Smooth muscle cell (in vitro differentiated cells): ENCODE data around the gene GRIK5. TPM values are rescaled to one million over a fixed set of nuclear protein-coding genes. Genes with fewer than 3 reads are reported as not detected.

ENCODE experiments used
- DNase-seq: peaks from one replicate; lab custom pipeline; 2025; ENCODE audit not compliant: unreplicated experiment; lab: John Stamatoyannopoulos, UW
- H2AFZ ChIP-seq: fragments of 200-600 bp; sonication (generic); 2 replicates; pipeline ENCODE4 v1.6.0; 2016; ENCODE audit warnings: antibody characterized with exemption, low read depth, mild to moderate bottlenecking
- H3F3A ChIP-seq: fragments of 200-600 bp; sonication (generic); 2 replicates; pipeline ENCODE4 v1.6.0; 2017; ENCODE audit warnings: antibody characterized with exemption, low read depth
- H3K27ac ChIP-seq: fragments of 200-600 bp; sonication (generic); 2 replicates; pipeline ENCODE4 v1.5.1; 2016; ENCODE audit warnings: low read depth, mild to moderate bottlenecking
- H3K27me3 ChIP-seq: fragments of 200-600 bp; sonication (generic); 2 replicates; pipeline ENCODE4 v1.6.1; 2016; ENCODE audit warnings: low read depth, mild to moderate bottlenecking
- H3K36me3 ChIP-seq: fragments of 200-600 bp; sonication (generic); 2 replicates; pipeline ENCODE4 v1.5.1; 2016; ENCODE audit warnings: low read depth
- H3K4me1 ChIP-seq: fragments of 200-600 bp; sonication (generic); 2 replicates; pipeline ENCODE4 v1.5.1; 2016; ENCODE audit warnings: low read depth
- H3K4me2 ChIP-seq: fragments of 200-600 bp; sonication (generic); 2 replicates; pipeline ENCODE4 v1.6.0; 2016; ENCODE audit warnings: mild to moderate bottlenecking
- H3K4me3 ChIP-seq: fragments of 200-600 bp; sonication (generic); 2 replicates; pipeline ENCODE4 v1.5.1; 2016; ENCODE audit warnings: mild to moderate bottlenecking
- H3K79me2 ChIP-seq: fragments of 200-600 bp; sonication (generic); 2 replicates; pipeline ENCODE4 v1.6.0; 2016; ENCODE audit warnings: low read depth, mild to moderate bottlenecking
- H3K9ac ChIP-seq: fragments of 200-600 bp; sonication (generic); 2 replicates; pipeline ENCODE4 v1.6.0; 2016; ENCODE audit warnings: low read depth
- H3K9me3 ChIP-seq: fragments of 200-600 bp; sonication (generic); replicated peaks from 2 replicates; pipeline ENCODE4 v1.5.1; 2016; ENCODE audit warnings: low read depth
- H4K20me1 ChIP-seq: fragments of 200-600 bp; sonication (generic); 2 replicates; pipeline ENCODE4 v1.6.0; 2016; ENCODE audit warnings: low read depth
- CTCF ChIP-seq: fragments of 200-600 bp; sonication (generic); IDR thresholded peaks from 2 replicates; pipeline ENCODE4 v1.5.1; 2017; ENCODE audit warnings: borderline replicate concordance, mild to moderate bottlenecking, antibody characterized with exemption; ENCODE audit not compliant: insufficient read depth, poor library complexity, severe bottlenecking
- WGBS: methylation state at CpG from one replicate; pipeline ENCODE4 v1.1.7; 2016; ENCODE audit warnings: low lambda C conversion rate; 5-methylcytosine and 5-hydroxymethylcytosine counted together
- polyA plus RNA-seq: library from polyadenylated mRNA; unstranded; fragments of >200 nt; fragmentation: Nextera tagmentation; extraction: Ambion mirVana; gene quantifications from 2 replicates; pipeline ENCODE4 v1.2.1, GENCODE V29; 2016
- total RNA-seq: library from RNA; depleted of rRNA; stranded (reverse); fragments of >200 nt; gene quantifications from 2 replicates; pipeline ENCODE4 v1.2.3, GENCODE V29; 2014

GRIK5 gene
- total and polyA plus RNA-seq, 2 experiments from 2014 or later, result 0.67 to 2.0 TPM

- H3K36me3 ChIP-seq, result no peaks in the 10 kb centered on the region
- no peak overlapping the region for H3K27ac ChIP-seq
- H3K9me3 ChIP-seq, result no peaks in the 10 kb centered on the region
- no peaks in the 10 kb centered on the region for H3F3A ChIP-seq
- H2AFZ ChIP-seq, result no peak overlapping the region
- no peak overlapping the region for H3K9ac ChIP-seq
- no peaks in the 10 kb centered on the region for H3K27me3 ChIP-seq
- H3K4me2 ChIP-seq, result no peak overlapping the region
- no peak overlapping the region for H3K4me3 ChIP-seq
- H3K4me1 ChIP-seq, result no peaks in the 10 kb centered on the region
- DNase-seq, result no peak
- WGBS, result 89% methylated on average over 8 of the region's 8 CpGs
- TF ChIP-seq CTCF, result no peak
- no peaks in the 10 kb centered on the region for H3K79me2 ChIP-seq
- no peaks in the 10 kb centered on the region for H4K20me1 ChIP-seq
These were observed 95.4 kb downstream of the GRIK5 start for GRCh38 chr19:41974652-41975051.

GRCh38 chr19:41971363-41971762 is 98.6 kb downstream of the GRIK5 start:
- TF ChIP-seq CTCF, result no peak
- H3K27me3 ChIP-seq, result no peaks in the 10 kb centered on the region
- H3K9ac ChIP-seq, result no peak overlapping the region
- WGBS, result 85% methylated on average over 11 of the region's 11 CpGs
- H3K4me3 ChIP-seq, result no peak overlapping the region
- no peak overlapping the region for H3K4me2 ChIP-seq
- H3K4me1 ChIP-seq, result no peaks in the 10 kb centered on the region
- H3K9me3 ChIP-seq, result no peaks in the 10 kb centered on the region
- H3K27ac ChIP-seq, result no peak overlapping the region
- no peaks in the 10 kb centered on the region for H3K79me2 ChIP-seq
- H2AFZ ChIP-seq, result no peak overlapping the region
- DNase-seq, result no peak
- no peaks in the 10 kb centered on the region for H3K36me3 ChIP-seq
- no peaks in the 10 kb centered on the region for H4K20me1 ChIP-seq
- H3F3A ChIP-seq, result no peaks in the 10 kb centered on the region

GRCh38 chr19:41969772-41970458 is 100.1 kb downstream of the GRIK5 start:
- Histone ChIP-seq H2AFZ (no peak overlapping the region), H3K9ac (no peak overlapping the region), H3F3A (no peaks in the 10 kb centered on the region), H3K36me3 (no peaks in the 10 kb centered on the region), H3K27me3 (no peaks in the 10 kb centered on the region), H3K4me1 (no peaks in the 10 kb centered on the region), H3K27ac (no peak overlapping the region), H3K79me2 (no peaks in the 10 kb centered on the region), H3K9me3 (no peaks in the 10 kb centered on the region), H3K4me2 (no peak overlapping the region), H3K4me3 (no peak overlapping the region), H4K20me1 (no peaks in the 10 kb centered on the region)
- 92% methylated on average over 19 of the region's 19 CpGs for WGBS
- no peak for TF ChIP-seq CTCF
- no peak for DNase-seq
